NCI-H1105 treated with DMSO at 0.1 percent for 48 hours (cell line): ENCODE measurements around the gene MOSMO.
"Not testable (repeated sequence)": the region's sequence is repeated elsewhere in the genome, so short reads cannot be mapped to it uniquely, and the experiment has no call there.

Experiments used
- DNase-seq: peaks from one replicate; lab custom pipeline; 2025; lab: John Stamatoyannopoulos, UW

The MOSMO gene

DNA sequence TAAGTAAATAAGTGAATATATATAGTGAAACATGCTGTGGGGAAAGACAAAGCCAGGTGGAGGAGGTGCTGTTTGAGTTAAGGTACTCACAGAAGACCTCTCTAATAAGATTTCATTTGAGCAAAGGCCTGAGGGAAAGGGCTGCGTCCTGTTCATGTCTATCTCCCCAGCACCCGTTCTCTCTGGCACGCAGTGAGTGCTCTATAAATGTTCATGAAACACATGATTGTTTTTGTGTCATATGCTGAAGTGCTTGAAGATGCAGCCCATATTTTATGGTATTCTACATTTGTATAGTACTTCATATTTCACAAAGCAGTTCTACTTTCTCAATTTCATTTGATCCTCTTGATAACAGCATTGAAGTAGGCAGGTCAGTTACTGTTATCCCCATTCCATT, 85.4 kb downstream of the MOSMO start:
- DNase-seq = no peak

DNA sequence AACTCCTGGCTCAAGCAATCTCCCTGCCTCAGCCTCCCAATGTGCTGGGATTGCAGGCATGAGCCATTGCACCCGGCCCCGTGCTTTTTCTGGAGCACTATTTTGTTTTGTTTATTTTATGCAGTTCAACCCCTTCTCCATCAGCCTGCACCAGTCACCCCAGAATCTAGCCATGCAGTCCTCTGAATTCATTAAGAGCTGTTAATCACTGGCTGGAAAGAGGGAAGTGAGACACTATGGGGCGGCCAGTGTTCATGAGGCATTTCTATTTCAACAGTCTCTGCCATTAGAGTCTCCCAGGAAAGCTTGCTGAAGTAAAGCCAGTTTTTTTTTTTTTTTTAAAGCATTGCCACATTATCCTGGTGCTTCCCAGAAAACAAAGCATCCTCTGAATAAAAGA, 86.1 kb downstream of the MOSMO start:
- no peak for DNase-seq

DNA sequence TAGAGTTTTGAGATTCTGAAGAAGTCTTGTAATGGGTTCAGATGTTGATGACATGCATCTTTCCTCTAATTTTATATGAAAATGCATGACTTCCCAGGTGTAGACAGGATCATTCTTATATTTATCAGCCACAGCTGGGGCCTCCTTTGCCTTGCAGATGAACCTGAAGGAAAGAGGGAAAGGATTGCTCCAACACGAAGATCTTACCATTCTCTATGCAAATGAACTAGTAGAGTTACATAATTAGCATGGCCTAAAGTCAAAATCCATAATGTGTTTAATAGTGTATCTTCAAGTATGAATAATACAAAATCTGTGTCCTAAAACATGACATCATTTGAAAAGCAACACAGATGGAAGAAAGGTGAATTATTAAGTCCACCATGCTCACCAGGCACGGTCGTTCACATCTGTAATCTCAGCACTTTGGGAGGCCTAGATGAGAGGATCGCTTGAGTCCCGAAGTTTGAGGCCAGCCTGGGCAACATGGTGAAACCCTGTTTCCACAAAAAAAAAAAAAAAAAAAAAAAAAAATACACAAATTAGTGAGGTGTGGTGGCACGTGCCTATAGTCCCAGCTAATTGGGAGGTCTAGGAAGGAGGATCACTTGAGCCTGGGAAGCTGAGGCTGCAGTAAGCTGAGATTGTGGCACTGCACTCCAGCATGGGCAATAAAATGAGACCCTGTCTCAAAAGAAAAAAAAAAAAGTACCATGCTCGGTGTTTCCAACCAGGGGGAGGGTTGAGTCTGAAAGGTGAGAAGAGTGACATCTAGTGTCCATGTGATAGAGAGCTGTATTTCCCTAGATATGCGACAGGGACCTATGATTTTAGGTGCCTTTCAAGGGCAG, 90.7 kb downstream of the MOSMO start:
- DNase-seq = peak; percentile 50

DNA sequence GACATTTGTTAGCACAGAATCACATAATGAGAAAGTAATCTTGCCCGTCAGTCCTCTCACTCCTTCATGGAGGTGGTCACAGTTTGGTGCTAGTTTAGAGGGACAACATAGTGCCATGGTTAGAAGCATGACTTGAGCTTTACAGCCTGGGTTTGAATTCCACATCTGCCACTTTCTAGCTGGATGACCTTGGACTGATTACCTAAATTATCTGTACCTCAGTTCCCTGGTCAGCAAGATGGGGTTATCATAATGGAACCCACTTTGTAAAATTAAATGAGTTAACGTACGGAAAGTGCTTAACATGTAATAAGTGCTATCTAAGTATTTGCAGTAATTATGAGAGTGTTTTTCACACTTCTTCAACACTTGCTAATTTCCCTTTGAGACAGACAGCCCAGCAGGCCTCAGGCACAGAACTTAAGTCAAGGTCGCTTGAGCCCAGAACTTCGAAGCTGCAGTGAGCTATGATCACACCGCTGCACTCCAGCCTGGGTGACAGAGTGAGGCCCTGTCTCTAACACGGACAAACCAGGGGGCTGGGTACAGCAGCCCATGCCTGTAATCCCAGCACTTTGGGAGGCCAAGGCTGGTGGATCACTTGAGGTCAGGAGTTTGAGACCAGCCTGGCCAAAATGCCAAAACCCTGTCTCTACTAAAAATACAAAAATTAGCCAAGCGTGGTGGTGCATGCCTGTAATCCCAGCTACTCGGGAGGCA, 91.5 kb downstream of the MOSMO start:
- DNase-seq = no peak

DNA sequence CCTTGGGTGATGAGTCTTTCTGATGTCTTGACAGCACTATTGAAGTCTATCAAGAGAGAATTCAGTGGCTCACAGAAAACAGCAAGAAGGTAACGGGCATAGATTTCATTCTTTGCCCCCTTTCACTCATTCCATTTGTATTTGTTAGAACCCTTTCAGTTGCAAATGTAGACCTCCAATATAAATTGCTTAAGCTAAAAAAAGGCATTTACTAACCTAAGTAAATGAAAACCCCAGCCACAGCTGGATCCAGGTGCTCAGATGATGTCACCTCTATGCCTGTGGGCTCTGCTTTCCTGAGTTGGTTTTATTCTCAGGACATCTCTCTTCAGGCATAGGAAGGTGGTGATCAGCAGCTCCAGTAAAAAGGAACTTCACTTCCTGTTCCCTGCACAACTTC, 95.5 kb downstream of the MOSMO start:
- no peak for DNase-seq

DNA sequence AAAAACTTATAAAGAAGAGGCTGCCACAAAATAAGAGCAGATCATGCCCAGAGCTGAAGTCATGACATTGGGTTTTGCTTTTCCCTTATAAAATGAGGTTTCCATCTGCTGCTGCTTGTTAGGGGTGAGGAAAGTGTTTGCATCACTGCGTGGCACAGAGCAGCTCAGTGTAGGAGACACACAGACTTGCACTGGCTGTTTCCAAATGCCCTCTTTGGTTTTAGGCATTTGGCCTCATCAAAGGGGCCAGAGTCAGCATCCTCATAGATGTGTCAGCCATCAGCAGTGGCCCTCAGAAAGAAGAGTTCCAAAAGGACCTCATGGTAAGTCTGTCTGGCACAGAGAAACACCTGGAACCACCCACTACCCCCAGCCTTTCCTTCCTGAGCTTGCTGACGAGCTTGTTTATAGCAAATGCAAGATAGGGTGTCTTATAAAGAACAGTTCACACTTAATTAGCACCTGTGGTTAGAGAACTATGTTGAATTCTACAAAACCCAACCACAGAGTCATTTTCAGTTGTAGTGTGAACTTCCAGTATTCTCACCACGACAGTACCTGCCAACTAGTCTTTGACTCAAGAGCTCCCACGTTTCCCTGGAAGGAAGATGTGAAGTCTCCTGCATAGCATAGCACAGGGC, 101.5 kb downstream of the MOSMO start:
- no peak for DNase-seq

DNA sequence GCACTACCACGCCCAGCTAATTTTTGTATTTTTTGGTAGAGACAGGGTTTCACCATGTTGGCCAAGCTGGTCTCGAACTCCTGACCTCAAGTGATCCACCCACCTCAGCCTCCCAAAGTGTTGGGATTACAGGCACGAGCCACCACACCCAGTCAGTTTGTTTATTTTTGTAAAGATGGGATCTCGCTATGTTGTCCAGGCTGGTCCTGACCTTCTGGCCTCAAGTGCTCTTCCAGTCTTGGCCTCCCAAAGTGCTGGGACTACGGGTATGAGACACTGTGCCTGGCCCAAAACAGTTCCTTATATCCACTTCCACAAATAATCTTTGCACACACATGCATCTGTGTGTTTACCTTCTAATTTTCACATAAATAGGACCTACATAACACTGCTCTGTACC, 103.7 kb downstream of the MOSMO start:
- not testable (repeated sequence) for DNase-seq

DNA sequence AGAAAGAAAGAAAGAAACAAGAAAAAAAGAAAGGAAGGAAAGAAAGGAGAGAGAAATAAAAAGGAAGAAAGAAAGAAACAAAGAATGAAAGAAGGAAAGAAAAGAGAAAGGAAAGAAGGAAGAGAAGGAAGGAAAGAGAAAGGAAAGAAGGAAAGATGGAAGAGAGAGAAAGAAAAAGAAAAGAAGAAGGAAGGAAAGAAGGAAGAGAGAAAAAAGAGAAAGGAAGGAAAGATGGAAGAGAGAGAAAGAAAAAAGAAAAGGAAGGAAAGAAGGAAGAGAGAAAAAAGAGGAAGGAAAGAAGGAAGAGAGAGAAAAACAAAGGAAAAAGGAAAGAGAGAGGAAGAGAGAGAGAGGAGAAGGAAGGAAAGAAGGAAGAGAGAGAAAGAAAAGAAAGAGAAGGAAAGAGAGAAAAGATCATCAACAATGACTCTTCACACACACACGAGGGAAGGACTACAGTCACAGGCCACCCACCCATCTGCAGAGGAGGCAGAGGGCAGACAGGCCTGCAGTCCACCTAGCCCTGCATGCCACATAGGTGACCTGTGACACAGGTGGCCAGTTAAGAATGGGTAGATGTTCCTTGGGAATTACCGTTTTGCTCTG, 108.3 kb downstream of the MOSMO start:
- no peak for DNase-seq

DNA sequence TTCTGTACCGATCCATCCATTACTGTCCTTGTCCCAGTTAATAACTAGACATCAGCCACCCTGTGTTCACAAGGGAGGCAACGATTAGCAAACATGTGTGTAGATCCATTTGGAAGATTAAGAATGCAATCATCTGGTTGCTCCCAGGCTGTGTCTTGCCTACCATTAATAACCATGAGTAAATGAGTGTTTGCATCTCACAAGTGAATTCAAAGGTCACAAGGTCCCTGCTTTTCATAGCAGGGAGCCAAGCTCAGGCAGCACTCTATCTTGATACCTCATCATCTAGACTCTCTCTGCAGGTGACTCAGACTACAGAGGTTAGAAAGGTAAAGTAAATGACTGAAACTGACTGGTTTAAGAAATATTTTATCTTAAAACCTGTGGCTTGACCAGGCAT, 109.7 kb downstream of the MOSMO start:
- DNase-seq = no peak

DNA sequence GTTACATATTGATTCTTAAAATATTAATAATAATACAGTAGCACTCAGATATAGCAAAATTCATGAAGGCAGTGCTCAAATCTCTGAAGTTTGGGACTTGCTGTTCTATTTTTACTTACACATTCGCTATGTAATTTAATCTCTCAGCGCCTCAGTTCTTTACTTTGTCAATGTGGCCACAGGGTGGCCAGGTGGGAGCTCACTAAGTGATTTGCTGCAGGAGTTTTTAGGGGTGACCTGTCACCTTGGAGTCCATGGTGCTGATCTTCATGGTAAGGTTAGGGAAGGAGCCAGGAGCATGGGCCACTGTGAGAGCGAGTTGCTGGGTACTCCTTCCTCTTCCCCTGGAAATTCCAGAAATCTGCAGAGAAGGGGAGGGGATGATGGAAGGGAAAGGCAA, 112.5 kb downstream of the MOSMO start:
- no peak for DNase-seq

DNA sequence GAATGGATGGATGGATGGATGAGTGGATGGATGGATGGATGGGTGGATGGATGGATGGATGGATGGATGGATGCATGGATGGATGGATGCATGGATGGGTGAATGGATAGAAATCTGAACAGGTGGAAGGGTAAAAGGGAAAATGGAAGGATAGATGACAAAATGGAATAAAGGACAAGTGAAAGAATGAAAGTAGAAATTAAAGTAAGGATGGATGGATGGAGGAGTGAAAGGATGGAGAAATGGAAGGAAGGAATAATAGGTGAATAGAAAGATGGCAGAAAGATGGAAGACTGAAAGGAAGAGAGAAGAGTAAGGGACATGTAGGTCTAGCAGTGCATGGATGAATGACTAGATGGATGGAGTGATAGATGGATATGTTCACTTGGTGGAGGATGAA, 114.3 kb downstream of the MOSMO start:
- DNase-seq = no peak

DNA sequence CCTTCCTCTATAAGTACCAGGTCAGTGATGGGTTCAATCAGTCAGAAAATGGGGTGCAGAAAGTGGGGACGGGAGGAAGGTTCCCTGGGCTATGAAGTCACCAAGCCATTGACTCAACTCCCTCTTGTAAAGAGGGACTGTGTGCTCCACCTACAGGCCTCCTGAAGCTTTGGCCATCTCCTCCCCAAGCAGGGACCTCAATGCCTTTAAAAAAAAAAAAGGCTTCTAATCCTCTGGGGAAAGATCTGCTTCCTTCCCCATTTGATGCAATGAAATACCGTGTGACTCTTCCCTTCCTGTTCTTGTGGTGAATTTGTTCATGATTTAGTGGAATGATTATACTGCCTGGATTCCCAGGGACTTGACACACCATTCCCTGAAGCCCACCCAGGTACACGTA, 115.2 kb downstream of the MOSMO start:
- no peak for DNase-seq

DNA sequence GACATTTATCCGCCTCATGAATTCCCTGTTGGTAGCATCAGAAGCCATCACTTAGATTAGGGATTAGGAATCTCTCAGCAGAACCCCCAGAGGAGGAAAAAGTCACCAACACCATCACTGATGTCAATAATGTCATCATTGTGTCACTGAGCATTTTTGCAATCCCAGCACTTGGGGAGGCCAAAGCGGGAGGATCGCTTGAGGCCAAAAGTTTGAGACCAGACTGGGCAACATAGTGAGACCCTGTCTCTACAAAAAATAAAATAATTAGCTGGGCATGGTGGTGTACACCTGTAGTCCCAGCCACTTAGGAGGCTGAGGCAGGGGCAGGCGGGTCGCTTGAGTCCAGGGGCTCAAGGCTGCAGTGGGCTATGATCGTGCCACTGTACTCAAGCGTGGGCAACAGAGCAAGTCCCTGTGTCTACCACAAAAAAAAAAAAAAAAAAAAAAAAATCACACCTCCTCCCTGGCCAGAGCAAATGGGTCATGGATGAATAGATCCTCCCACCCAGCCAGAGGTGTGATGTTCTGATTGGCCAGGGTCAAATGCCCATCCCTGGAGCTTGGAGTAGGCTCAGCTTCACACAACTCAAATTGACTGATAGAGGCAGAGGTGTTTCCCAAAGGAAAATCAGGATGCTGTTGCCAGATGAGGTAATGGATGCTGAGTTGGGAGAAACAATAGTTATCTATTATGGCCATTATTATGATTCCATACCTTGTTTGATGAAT, 116.0 kb downstream of the MOSMO start:
- DNase-seq = no peak

DNA sequence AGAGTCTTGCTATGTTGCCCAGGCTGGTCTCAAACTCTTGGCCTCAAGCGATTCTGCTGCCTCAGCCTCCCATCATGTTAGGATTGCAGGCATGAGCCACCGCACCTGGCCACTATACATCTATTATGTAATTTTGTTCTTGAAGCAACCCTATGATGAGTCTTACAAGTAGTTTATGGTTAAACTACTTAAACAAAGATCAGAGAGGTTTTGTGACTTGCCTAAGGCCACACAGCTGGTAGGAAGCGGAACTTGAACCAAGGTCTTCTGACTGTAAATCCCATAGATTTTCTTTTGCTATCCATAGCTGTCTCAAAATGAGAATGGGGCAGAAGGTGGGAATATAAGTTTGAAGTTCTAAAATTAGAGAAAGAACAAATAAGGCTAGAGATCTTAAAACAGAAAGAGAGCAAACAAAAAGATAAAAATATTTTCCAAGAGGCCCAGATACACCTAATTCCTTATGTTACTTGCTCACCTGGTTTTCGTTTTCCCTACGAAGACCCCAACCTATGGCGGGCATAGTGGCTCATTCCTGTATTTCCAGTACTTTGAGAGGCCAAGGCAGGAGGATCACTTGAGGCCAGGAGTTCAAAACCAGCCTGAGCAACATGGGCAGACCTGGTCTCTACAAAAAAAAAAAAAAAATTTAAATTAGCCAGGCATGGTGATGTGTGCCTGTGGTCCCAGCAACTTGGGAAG, 116.8 kb downstream of the MOSMO start:
- no peak for DNase-seq

DNA sequence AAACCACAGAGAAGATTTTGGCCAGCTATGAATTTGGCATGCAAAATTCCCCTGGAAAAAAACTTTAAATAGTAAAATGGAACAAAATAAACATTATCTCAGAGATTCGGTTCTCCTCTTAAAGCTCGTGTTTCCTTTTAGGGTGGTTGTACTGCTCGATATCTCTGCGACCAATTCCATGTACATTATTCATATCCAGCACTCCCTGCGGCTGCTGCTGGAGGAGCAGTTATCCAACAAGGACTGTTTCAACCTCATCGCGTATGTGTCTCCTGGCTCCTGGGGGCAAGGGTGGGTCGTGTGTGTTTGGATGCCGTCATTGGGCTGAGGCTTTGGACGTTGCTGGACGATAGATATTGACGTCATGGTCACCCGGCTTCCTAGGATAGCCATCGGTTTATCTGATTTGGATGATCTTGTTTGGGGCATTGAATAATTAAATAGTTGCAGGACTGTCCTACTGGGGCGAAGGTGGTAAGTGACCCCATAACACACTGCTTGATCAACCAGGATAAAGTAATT, 118.2 kb downstream of the MOSMO start:
- DNase-seq = no peak

DNA sequence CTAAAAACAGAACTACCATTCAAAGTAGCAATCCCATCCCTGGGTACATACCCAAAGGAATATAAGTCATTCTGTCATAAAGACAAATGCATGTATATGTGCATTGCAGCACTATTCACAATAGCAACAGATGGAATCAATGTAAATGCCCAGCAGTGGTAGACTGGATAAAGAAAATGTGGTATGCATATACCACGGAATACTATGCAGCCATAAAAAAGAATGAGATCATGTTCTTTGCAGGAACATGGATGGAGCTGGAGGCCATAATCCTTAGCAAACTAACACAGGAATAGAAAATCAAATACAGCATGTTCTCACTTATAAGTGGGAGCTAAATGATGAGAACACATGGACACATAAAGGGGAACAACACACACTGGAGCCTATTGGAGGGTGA, 120.6 kb downstream of the MOSMO start:
- not testable (repeated sequence) for DNase-seq

DNA sequence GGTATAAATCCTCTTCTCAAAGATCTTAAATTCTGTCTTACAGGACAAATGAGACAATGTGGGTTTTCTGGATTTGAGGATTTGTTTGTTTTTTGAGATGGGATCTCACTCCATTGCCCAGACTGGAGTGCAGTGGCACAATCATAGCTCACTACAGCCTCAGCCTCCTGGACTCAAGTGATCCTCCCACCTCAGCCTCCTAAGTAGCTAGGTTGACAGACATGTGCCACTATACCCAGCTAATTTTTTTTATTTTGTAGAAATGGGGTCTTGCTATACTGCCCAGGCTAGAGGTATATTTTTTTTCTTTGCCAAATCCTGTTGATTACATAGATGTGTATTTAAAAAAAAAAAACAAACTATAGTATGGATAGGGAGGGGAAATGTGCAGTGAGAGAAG, 122.6 kb downstream of the MOSMO start:
- no peak for DNase-seq

DNA sequence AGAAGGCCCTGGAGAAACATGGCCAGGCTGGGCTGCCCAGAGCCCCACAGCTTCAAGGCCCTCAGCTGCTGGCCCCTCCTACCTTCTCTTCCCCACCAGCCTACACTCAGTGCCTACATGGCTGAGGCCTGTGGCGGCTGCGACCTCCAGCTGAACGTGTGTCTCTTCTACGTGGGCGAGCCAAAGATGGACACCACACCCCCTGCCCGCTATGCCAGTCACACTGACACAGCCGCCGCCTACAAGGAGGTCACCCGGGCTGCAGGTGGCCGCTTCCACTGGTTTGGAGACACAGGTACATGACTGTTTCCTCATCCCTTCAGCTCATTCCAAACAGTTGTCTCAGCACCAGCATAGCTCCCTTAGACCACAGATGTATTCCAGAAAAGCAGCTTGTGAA, 124.9 kb downstream of the MOSMO start:
- DNase-seq = no peak
